ENCODE measurements around the gene SNED1.

DNA sequence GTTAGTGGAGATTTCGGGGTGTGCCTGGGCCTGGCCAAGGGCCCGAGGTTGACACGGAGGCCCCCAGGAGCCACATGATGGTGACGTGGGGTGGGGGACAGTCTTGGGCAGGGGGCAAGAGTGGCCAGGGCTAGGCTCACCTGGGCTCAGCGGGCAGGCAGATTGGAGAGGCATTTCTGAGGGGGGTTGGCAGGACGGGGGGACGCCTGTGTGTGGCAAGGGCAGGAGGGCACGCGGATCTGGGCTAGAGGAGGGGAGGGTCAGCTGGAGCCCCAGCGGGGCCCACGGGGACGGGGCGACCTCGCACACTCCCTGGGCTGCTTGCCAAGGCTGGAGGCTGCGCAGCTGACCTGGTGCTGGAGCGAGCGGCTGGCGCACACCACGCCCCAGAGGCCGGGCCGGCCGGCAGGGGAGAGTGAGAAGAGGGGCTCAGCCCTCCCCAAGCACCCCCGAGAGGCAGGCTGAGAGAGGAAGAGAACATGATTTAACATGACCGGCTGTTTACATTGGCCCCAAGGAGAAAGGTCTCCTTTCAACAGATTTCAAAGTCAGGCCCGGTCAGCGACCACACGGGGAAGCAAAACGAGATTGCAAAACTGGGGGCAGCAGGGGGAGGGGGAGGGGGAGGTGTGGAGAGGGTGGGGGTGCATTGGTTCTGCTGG, 38.0 kb upstream of the SNED1 start:
- TF ChIP-seq, protein P1, sequence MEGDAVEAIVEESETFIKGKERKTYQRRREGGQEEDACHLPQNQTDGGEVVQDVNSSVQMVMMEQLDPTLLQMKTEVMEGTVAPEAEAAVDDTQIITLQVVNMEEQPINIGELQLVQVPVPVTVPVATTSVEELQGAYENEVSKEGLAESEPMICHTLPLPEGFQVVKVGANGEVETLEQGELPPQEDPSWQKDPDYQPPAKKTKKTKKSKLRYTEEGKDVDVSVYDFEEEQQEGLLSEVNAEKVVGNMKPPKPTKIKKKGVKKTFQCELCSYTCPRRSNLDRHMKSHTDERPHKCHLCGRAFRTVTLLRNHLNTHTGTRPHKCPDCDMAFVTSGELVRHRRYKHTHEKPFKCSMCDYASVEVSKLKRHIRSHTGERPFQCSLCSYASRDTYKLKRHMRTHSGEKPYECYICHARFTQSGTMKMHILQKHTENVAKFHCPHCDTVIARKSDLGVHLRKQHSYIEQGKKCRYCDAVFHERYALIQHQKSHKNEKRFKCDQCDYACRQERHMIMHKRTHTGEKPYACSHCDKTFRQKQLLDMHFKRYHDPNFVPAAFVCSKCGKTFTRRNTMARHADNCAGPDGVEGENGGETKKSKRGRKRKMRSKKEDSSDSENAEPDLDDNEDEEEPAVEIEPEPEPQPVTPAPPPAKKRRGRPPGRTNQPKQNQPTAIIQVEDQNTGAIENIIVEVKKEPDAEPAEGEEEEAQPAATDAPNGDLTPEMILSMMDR (IDR thresholded peaks at IDR 0.05; ENCODE audit: low read depth, low read length, poor library complexity, severe bottlenecking) = no peak
- TF ChIP-seq EZH2phosphoT487 (IDR thresholded peaks at IDR 0.05; ENCODE audit: borderline replicate concordance, low read length) = no peak

Data from DOHH2 (cell line).